PFSK-1 (cell line): Measurements from ENCODE around the gene PLAGL1.

Experiments used
- FOXP2 ChIP-seq: optimal IDR thresholded peaks from 2 replicates; pipeline ENCODE3; 2011; ENCODE audit warnings: borderline replicate concordance, control low read depth, inconsistent platforms; ENCODE audit not compliant: insufficient read depth; ENCODE audit errors: extremely low read length, extremely low read depth
- POLR2AphosphoS5 ChIP-seq: IDR thresholded peaks from 2 replicates; pipeline ENCODE4 v1.6.1; 2012; ENCODE audit warnings: low read depth, mild to moderate bottlenecking, control low read depth, low read length, moderate library complexity
- SIN3A ChIP-seq: IDR thresholded peaks from 2 replicates; pipeline ENCODE4 v1.6.1; 2012; ENCODE audit warnings: mild to moderate bottlenecking, low read length, moderate library complexity, borderline replicate concordance; ENCODE audit not compliant: insufficient read depth
- TAF1 ChIP-seq: IDR thresholded peaks from 2 replicates; pipeline ENCODE4 v1.6.1; 2012; ENCODE audit warnings: low read length, control low read depth, borderline replicate concordance; ENCODE audit not compliant: insufficient read depth
- TF ChIP-seq, protein P1 (sequence below), 2 experiments: IDR thresholded peaks; 2 replicates each; pipeline versions ENCODE4 v1.6.1 to v1.8.0; 2011 to 2012; ENCODE audit warnings: low read depth in 2 of 2, low read length in 2 of 2, control low read depth in 1 of 2, inconsistent platforms in 1 of 2, mild to moderate bottlenecking in 1 of 2, moderate library complexity in 1 of 2; ENCODE audit not compliant: insufficient read depth in 1 of 2

The PLAGL1 gene

GRCh38 chr6:143902827-143903226, 105.2 kb downstream of the PLAGL1 start:
- no peak for TF ChIP-seq POLR2AphosphoS5
- TF ChIP-seq SIN3A = no peak
- TF ChIP-seq, protein P1, sequence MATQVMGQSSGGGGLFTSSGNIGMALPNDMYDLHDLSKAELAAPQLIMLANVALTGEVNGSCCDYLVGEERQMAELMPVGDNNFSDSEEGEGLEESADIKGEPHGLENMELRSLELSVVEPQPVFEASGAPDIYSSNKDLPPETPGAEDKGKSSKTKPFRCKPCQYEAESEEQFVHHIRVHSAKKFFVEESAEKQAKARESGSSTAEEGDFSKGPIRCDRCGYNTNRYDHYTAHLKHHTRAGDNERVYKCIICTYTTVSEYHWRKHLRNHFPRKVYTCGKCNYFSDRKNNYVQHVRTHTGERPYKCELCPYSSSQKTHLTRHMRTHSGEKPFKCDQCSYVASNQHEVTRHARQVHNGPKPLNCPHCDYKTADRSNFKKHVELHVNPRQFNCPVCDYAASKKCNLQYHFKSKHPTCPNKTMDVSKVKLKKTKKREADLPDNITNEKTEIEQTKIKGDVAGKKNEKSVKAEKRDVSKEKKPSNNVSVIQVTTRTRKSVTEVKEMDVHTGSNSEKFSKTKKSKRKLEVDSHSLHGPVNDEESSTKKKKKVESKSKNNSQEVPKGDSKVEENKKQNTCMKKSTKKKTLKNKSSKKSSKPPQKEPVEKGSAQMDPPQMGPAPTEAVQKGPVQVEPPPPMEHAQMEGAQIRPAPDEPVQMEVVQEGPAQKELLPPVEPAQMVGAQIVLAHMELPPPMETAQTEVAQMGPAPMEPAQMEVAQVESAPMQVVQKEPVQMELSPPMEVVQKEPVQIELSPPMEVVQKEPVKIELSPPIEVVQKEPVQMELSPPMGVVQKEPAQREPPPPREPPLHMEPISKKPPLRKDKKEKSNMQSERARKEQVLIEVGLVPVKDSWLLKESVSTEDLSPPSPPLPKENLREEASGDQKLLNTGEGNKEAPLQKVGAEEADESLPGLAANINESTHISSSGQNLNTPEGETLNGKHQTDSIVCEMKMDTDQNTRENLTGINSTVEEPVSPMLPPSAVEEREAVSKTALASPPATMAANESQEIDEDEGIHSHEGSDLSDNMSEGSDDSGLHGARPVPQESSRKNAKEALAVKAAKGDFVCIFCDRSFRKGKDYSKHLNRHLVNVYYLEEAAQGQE (IDR thresholded peaks at IDR 0.05; ENCODE audit: insufficient read depth in 1 of 2, low read depth in 2 of 2, low read length in 2 of 2) = no peak
- TF ChIP-seq FOXP2 = no peak
- TF ChIP-seq TAF1 = no peak

DNA sequence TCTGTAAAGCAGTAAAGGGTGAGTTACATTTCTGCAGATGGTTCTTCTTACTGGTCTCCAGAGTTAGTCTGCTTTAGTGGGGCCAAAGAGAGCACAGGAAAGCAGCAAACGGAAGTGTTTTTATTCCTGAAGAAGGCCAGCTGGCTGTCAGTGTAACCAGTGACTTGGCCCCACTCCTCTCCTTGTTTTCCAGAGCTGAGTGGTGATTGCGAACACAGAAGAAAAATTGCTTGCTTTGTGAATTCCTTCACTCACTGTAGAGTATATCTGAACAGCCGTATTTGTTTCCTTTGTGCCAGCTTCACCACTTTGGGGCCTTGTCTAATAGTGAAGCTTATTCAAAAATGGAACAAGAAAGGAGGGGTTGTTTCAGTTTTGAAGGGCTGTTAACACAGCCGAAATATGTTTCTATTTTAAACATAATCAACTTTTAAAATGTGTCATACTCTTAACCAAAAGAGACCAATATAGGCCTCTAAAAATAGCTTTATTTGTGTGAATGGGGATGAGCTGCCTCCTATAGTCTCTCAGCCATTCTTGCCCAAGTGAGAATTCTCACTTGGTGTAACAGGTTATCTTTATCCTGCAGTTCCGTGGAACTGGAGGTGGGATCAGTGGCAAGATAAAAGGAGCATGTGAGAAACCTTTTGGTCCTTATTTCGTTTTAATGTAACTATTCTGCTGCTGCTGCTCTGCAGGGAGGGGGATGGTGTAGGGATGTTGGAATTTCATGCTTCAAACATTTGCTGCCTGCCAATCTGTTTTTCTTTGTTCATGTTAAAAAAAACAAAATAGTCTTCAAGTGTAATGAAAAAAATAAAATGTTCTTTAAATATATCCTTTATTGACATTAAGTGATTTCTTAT, 105.9 kb downstream of the PLAGL1 start:
- TF ChIP-seq POLR2AphosphoS5 (no peak), SIN3A (no peak), TAF1 (no peak), FOXP2 (no peak)
- TF ChIP-seq, protein P1 (IDR thresholded peaks at IDR 0.05; ENCODE audit: insufficient read depth in 1 of 2, low read depth in 2 of 2, low read length in 2 of 2) = no peak

DNA sequence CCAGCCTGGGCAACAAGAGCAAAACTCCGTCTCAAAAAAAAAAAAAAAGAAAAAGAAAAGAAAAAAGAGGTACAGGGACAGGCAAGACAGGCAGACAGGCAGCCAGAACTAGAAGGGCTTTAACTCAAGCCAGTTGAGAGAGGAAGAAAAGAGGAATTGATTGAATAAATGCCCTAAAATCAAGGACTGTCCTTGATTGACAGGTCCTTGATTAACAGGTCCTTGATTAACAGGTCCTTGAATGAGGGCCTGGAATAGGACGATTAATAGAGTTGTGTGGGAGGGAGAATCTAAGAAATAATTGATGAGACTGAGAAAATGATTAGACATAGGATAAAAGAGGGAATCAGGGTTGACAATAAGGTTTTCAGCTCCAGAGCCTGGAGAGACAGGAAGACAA, 107.7 kb downstream of the PLAGL1 start:
- no peak for TF ChIP-seq TAF1
- TF ChIP-seq, protein P1 (IDR thresholded peaks at IDR 0.05; ENCODE audit: insufficient read depth in 1 of 2, low read depth in 2 of 2, low read length in 2 of 2) = no peak
- TF ChIP-seq POLR2AphosphoS5 = no peak
- TF ChIP-seq FOXP2 = no peak

- TF ChIP-seq SIN3A = no peak
- TF ChIP-seq, protein P1 (IDR thresholded peaks at IDR 0.05; ENCODE audit: insufficient read depth in 1 of 2, low read depth in 2 of 2, low read length in 2 of 2) = no peak
- no peak for TF ChIP-seq FOXP2
- no peak for TF ChIP-seq POLR2AphosphoS5
- TF ChIP-seq TAF1 = no peak
Observed at GRCh38 chr6:143896126-143896860, 111.8 kb downstream of the PLAGL1 start.
